ENCODE measurements around the gene TSC22D1.
"Not testable (repeated sequence)": the region's sequence is repeated elsewhere in the genome, so short reads cannot be mapped to it uniquely, and the experiment has no call there.

Gene TSC22D1

GRCh38 chr13:44498969-44499368 is 77.2 kb downstream of the TSC22D1 start:
- DNase-seq: no peak

DNA sequence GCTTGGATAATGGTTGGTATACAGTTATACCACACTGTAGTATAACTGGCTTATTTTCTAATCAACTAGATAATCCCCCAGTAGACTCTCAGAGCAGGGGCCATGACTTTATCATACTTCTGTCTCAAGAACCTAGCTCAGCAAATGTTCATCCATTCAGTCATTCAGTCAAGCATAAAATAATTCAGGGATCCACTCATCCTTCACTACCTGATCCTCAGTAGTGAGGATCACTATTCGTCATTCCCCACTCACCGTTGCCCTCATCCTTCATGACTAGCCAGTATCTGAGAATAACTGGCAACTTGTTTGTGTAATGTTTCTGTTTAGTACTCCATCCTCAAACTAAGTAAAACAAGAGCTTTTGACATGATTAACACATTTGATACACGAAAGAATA is 77.6 kb downstream of the TSC22D1 start:
- no peak for DNase-seq

DNA sequence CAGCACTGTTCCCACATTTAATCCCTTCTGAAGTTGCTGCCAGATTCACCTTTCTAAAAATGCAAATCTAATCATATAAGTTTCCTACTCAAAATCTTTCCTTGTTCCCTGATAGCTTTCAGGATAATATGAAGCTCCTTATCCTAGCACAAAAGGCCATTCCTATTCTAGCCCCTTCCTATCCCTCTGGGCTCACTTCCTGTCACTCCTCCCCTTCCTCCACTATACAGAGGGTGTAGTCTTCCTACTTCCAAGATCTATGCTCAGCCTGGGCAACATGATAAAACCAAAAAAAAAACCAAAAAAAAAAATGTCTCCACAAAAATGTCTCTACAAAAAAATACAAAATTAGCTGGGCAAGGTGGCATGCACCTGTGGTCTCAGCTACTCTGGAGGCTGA is 78.3 kb downstream of the TSC22D1 start:
- DNase-seq: no peak

- DNase-seq: no peak
Observed at GRCh38 chr13:44493213-44493812, 82.8 kb downstream of the TSC22D1 start.

DNA sequence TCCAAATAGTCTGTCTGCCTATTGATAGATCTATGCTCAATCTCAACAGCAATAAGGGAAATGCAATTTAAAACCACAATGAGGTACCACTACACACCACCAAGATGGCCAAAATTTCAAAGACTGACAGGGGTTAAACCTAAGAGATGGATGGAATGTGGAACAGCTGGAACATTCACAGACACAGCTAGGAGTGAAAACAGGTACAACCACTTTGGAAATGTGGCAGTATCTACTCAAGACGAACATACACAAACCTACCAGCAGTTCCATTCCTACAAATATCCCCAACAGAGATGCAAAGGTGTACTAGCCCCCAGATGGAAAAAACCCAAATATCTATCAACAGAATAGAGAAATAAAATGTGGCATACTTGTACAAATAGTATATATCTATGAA is 86.4 kb downstream of the TSC22D1 start:
- DNase-seq: no peak

DNA sequence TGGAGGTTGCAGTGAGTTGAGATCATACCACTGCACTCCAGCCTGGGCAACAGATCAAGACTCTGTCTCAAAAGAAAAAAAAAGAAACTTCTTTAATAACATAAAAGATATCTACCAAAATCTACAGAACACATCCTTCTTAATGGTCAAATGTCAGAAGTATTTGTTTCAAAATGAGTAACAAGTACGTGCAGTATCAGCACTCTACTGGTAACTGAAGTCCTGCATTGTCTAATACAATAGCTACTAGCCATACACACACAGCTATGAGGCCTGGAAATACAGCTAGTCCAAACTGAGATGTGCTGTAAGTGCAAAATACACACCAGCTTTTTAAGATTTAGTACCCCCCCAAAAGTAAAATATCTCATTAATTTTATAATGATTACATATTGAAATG is 88.1 kb downstream of the TSC22D1 start:
- DNase-seq: no peak

- peak; percentile 27 to 37 for DNase-seq
Observed at GRCh38 chr13:44484562-44485138, 91.5 kb downstream of the TSC22D1 start.

GRCh38 chr13:44474122-44474910 is 101.8 kb downstream of the TSC22D1 start:
- DNase-seq: no peak

DNA sequence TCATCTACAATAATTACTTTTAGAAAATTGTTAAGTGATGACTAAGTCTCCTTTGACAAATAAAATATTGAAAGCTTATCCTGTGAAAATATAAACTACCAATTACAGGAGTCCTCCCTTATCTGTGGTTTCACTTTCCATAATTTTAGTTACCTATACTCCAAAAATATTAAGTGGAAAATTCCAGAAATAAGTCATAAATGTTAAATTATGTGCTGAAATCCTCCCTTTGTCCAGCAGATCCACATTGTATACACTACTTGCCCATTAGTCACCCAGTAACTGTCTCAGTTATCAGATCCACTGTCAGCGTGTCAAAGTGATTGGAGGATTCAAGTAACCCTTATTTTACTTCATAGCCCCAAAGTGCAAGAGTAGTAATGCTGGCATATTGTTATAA is 104.4 kb downstream of the TSC22D1 start:
- DNase-seq: no peak

DNA sequence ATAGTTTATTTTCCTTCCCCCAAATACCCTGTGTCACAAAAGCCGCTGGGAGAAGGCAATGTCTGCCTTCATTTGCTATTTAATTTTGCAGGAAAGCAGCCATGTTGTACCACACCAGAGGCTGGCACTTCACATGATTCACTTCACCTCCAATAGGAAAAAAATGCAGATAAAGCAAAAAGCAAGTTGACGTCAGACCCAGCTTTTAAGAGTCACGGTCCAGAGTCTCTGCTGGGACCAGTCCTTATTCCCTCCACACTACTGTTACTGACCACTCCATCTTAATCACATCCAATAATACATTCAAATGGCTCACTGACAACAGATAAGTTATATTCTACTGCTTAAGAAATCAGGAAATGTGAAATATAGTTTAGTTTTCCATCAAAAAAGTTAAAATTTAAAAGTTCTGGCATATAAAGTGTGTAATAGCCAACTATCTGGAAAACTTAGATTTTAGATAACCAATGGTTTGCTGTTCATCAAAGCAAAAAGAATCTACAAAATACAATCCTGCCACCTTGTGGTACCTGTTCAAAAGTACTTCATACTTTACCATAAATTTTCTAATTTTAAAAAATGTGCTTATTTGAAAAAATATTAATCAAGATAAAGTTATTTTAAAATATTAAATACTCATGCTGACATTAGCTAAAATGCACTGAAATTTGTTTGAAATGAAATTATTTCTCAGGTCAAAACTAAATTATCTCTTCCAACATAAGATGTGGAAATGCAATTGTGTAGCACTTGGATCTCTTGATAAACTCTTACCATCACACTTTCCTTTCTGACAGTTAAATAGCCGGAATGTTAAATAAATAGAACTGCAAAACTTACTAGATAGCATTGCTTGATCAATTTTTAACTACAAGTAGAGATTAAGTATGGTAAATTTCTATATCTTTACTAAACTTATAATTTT is 105.2 kb downstream of the TSC22D1 start:
- DNase-seq: peak; percentile 13 to 56

DNA sequence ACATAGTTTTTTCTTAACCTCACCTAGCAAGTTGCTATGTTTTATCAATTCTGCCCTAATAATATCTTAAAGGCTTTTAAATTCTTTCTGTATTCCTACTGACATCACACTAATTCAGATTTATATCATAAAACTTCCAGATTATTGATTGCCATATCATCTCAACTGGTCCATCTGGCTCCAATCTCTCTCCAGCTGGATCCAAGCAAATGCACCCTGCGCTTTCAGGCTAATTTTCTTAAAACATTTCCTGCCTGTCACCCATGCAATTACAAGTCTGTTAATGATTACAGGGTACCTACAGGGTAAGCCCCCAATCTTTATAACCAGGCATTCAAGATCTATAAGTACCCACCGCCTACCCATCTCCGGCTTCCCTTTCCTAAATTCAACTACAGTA is 107.3 kb downstream of the TSC22D1 start:
- DNase-seq: no peak

DNA sequence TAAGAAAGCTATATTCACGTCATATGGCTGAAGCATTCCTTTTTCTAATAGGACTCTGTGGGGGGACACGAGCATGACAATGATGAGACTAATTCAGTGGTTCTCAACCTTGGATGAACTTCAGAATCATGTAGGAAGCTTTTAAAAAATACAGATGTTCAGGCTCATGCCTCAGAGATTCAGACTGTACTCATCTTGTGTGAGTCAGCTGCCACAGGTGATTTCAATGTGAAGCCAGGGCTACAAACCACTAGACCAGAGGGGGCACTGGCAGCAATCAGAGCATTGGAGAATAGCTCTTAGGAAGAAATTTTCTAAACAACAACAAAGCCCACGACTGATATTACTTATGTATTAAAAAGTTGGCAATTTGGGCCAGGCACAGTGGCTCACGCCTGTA is 110.8 kb downstream of the TSC22D1 start:
- no peak for DNase-seq

DNA sequence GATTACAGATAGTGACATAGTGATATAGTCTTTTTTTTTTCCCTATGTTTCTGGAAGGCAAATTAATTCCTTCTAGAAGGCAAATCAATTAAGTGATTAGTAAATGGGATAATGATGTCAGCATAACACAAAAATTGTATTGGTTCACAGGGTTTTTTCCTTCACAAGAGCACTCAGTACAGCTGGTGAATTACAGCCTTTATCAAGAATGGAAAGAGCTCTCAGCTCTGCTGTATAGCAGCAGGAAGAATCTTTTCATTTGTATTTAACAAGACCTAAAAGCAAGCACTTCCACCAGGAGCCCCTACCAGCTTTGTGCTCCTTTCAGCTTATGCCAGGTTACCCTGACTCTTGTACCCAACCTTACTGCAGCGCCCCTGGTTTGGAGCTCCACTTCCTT is 111.7 kb downstream of the TSC22D1 start:
- no peak for DNase-seq

GRCh38 chr13:44463759-44464158 is 112.4 kb downstream of the TSC22D1 start:
- no peak for DNase-seq

- DNase-seq: no peak
Observed at GRCh38 chr13:44459674-44460073, 116.5 kb downstream of the TSC22D1 start.

- no peak for DNase-seq
Observed at GRCh38 chr13:44458313-44458975, 117.7 kb downstream of the TSC22D1 start.

DNA sequence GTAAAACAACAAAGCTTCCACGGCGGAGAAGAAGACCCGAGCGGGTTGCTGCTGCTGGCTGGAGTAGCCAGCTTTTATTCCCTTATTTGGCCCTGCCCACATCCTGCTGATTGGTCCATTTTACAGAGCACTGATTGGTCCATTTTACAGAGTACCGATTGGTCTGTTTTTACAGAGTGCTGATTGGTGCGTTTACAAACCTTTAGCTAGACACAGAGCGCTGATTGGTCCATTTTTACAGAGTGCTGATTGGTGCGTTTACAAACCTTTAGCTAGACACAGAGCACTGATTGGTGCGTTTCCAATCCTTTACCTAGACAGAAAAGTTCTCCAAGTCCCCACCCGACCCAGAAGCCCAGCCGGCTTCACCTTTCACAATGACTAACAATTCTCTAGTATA is 119.9 kb downstream of the TSC22D1 start:
- not testable (repeated sequence) for DNase-seq

- no peak for DNase-seq
Observed at GRCh38 chr13:44455769-44456168, 120.4 kb downstream of the TSC22D1 start.

DNA sequence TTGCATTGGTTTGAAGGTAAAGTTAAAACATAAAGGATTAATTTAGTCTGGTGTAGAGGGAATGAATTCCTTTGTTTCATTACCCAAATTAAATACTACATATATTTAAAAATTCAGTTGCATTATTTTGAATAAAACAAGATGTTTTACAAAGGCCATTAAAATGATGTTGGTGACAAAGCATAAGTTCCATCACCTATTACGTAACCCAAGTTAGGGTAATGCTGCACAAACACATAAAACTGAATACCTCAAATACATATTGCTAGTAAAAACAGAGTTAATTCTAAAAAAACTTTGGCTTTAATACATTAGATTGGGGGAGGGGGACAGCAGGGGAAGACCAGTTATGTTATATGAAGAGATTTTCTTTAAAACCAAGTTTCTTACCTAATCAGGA is 122.2 kb downstream of the TSC22D1 start:
- DNase-seq: no peak

DNA sequence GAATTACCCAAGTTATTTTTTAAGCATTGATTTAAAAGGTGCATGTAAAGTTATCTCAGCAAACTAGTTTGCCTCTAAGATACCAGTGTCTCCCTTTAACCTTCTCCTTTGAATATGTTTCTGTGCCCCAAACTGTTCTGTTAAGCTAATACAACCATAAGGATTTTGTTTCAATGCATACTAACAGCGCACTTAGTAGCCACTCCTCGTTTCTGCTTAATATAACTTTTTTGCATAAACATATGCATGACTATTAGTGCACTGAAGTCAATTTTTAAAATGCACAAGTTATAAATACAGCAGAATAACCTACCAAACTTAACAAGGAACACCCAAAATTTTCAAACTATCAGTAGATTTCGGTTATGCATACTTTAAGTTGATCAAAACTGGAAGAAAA is 123.1 kb downstream of the TSC22D1 start:
- DNase-seq: no peak

- no peak for DNase-seq
Observed at GRCh38 chr13:44452418-44452817, 123.7 kb downstream of the TSC22D1 start.

DNA sequence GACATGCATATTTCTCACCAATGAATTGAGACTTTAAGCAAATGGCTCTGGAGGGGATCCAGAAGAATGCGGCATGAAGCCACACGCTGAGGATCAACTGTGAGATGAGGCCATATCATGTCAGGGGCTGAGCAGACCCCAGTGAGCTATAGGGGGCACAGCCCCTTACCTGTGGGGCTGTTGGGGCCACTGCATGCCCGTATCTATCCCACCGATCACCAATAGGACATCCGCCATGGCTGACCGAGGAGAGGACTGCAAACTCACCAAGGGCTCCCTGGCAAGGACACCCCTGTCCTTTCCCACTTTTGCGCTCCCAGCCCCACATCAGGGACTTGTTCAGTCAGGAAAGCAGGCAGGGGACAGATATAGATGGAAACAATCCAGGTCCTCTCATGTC is 124.5 kb downstream of the TSC22D1 start:
- no peak for DNase-seq

- no peak for DNase-seq
Observed at GRCh38 chr13:44451126-44451525, 125.0 kb downstream of the TSC22D1 start.

All from inflammatory macrophage treated with lipopolysaccharide for 1 hour (primary cell).